HEK293T (cell line): ENCODE results near the gene PLA2G4B.

Experiments used
- BHLHE40 ChIP-seq: fragments of 450-650 bp; IDR thresholded peaks from 2 replicates; pipeline ENCODE4 v1.6.1; 2016; ENCODE audit warnings: mild to moderate bottlenecking, moderate library complexity, borderline replicate concordance
- ELF4 ChIP-seq: fragments of 450-650 bp; IDR thresholded peaks from 2 replicates; pipeline ENCODE4 v1.6.1; 2017; ENCODE audit warnings: antibody characterized with exemption
- LEF1 ChIP-seq: fragments of 450-650 bp; IDR thresholded peaks from 2 replicates; pipeline ENCODE4 v1.6.1; 2017; ENCODE audit warnings: mild to moderate bottlenecking, borderline replicate concordance
- TARDBP ChIP-seq: fragments of 450-650 bp; IDR thresholded peaks from 2 replicates; pipeline ENCODE4 v1.6.1; 2016
- TF ChIP-seq, protein P1 (sequence below): fragments of 450-650 bp; IDR thresholded peaks from 2 replicates; pipeline ENCODE4 v1.6.1; 2016

DNA sequence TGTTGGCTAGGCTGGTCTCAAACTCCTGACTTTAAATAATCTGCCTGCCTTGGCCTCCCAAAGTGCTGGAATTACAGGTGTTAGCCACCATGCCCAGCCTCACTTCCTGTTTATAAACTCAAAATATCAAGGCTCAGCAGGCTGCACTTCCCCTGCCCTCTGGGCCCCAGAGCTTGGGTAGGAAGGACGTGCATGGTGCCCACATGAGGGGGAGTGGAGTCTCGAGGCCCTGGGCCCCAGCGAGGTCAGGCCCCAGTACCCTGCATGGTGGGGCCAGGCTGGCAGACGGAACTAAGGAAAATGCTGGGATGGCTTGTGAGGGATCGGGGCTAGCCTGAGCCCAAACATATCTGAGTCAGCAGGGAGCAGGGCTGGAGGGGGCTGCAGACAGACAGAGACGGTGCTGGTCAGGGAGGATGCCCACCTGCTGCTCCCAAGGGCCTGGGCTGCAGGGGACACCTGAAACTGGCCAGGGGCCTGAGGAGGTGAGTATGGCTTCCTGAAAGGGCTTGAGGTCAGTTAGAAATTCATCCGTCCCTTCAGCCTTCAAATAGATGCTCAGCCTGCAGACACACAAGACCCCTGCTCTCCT lies 50.1 kb downstream of the PLA2G4B start:
- TF ChIP-seq BHLHE40 (no peak), ELF4 (no peak), LEF1 (no peak), TARDBP (no peak)
- TF ChIP-seq, protein P1, sequence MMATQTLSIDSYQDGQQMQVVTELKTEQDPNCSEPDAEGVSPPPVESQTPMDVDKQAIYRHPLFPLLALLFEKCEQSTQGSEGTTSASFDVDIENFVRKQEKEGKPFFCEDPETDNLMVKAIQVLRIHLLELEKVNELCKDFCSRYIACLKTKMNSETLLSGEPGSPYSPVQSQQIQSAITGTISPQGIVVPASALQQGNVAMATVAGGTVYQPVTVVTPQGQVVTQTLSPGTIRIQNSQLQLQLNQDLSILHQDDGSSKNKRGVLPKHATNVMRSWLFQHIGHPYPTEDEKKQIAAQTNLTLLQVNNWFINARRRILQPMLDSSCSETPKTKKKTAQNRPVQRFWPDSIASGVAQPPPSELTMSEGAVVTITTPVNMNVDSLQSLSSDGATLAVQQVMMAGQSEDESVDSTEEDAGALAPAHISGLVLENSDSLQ, result no peak
